Bronchial smooth muscle cell (primary cell): Measurements from ENCODE around the gene SLCO2A1. TPM values are rescaled to one million over a fixed set of nuclear protein-coding genes. Genes with fewer than 3 reads are reported as not detected.

Experiments used
- total RNA-seq: library from RNA; depleted of rRNA; stranded (reverse); fragments of >200 nt; gene quantifications from 2 replicates; pipeline ENCODE4 v1.2.1, GENCODE V29; 2014

SLCO2A1 gene
- total RNA-seq: under 0.01 TPM in 1 of 2 replicates, not detected in the other

GRCh38 chr3:134029734-134030378, at the start of gene SLCO2A1:
SLCO2A1 (minus strand) TSS chr3:134029925; CDS start chr3:134029802, 123 bp downstream.

DNA sequence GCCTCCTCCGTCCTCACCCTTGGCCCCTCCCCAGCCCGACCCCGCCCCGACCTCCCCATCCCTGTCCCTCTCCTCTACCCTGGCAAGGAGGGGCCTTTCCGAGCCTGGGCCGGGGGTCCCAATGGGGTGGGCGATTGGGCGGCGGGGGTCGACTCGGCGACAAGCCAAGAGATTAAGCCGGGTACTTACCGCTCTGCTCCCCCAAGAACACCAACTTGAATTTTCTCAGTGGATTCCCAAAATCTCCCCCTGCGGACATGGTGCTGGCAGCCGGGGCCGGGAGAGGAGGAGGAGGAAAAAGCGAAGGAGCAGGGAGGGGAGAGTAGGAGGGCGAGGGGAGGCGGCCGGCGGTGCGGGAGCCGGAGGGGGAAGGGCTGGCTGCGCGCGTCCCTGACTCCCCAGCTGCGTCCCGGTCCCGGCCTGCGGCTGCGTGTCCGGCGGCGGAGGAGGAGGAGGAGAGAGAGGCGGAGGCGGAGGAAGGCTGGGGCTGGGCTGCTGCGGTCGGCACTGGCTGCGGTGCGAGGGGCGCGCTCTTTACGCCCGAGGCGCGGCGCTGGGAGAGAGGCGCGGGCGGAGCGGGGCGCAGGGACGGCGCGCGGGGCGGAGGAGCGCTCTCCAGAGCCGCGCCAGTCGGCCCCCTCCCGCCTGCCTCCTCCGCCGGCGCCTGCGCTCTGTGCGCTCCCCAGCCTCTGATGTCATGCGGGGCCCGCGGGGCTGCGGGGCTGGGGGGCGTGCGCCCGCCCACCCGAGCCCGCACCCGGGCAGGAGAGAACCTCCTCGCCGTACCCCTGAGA, 134.3 kb downstream of the SLCO2A1 start, which contains the start of gene RAB6B:
Gene RAB6B (minus strand): TSS at position 675 of the 794 bp plus-strand sequence. CDS start 416 bp downstream, at position 259.

Other genes with a start within 250 kb of the SLCO2A1 start
- gene SRPRB, start 224.1 kb downstream of the SLCO2A1 start, total RNA-seq: 52.0 and 63.2 TPM in 2 replicates
- 0.16 and 0.52 TPM in 2 replicates for gene RAB6B, start 134.0 kb downstream of the SLCO2A1 start, total RNA-seq
- gene RYK, start 220.9 kb upstream of the SLCO2A1 start, total RNA-seq: 74.0 and 80.9 TPM in 2 replicates